GM18868 (cell line): ENCODE results near the gene ZDHHC1.

Source experiments
- ATAC-seq: cut with Tn5 transposase; IDR thresholded peaks from one replicate; pipeline ENCODE4 v1.9.1; 2021; ENCODE audit warnings: mild to moderate bottlenecking, moderate library complexity; ENCODE audit not compliant: unreplicated experiment

ZDHHC1 gene

GRCh38 chr16:67447508-67448076, 31.3 kb upstream of the ZDHHC1 start:
- no peak for ATAC-seq

DNA sequence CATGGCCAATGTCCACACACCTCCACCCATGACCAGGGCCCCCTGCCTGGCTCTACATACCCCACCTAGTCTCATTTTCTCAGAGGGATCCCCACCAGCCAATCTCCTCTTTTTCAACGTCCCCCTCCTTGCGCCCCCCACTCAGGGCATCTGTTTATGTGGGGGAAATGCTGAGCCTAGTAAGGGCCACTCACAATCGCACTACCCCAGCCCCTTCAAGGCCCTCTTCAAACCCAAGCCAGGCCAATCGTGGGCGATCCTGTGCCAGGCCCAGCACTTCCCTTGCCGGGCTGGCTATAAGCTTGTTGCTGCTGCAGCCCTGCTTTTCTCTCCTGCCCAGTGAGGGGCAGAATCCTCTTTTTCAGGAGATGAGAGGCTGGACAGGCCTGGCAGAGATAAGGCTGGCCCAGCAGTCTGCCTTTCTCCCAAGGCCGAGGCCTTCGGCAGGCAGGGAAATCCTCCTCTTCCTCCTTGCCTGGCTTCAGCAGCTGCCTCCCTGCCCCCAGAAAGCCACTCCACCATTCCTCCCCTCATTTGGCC, 30.8 kb upstream of the ZDHHC1 start:
- no peak for ATAC-seq

- no peak for ATAC-seq
These were observed 29.9 kb upstream of the ZDHHC1 start for GRCh38 chr16:67445913-67446907.

DNA sequence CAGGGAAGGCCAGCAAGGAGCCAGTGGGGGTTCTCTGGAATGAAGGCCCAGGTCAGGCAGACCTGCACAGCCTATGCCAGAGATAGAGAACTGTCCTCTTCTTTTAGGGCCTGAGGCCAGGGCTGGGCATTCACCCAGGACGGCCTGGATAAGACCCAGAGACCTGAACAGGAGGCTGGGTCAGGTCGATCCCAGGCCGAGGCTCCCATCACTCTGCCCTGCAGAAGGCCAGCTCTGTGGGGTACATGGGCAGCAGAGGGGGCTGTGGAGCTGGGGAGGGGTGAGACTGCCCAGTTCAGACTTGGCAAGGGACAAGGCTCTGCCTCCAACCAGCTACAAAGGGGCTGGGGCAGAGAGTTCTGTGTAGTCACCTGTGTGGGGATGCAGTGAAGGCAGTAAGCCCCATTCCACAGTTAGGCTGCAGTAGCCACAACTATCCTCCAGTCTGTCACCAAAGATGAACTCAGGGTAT, 29.2 kb upstream of the ZDHHC1 start:
- no peak for ATAC-seq

DNA sequence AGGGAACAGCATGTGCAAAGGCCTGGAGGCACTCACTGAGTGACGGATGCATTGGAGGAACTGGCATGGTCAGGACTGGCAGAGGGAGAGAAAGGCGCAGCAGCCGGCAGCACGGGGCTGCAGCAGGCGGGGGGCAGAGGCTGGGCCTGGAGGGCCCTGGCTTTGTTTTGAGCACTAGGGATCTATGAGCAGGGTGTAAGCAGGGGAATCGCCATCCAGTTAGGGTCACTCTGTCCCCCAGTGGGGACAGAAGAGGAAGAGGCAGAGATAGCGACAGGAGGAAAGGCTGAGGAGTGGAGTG, 28.8 kb upstream of the ZDHHC1 start:
- ATAC-seq: no peak

GRCh38 chr16:67444259-67445125, 28.2 kb upstream of the ZDHHC1 start:
- no peak for ATAC-seq

GRCh38 chr16:67443265-67443664, 27.0 kb upstream of the ZDHHC1 start:
- no peak for ATAC-seq

DNA sequence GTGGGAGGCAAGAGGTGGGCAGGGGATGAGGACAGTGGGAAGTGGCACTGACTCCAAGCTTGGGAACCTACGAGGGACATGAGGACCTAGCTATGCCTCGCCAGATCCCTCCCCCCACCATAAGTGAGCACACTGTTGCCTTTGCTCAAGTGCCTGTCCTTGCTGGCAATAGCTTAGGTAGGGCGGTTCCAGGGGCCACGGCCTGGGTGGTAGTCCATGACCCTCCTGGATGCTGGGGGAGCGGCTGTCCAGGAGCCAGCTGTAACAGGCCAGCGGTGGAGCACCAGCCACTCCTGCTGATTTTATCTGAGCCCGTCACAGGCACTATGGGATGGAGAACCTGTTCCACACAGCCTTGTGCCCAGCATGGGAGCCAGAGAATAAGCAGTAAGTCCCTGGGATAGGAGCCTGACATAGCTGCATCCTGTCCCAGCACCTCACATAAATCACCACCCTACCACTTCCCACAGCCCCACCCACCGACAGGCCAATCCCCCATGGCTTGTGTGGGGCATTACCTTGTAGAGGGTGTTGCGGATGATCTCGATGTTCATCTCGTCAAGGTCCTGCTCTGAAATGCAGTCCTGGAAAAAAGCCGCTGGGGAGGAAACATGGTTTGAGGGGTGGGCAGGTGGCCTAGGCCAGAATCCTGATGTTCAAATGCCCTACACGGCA, 26.4 kb upstream of the ZDHHC1 start:
- no peak for ATAC-seq

- no peak for ATAC-seq
These were observed 25.6 kb upstream of the ZDHHC1 start for GRCh38 chr16:67441907-67442306.

DNA sequence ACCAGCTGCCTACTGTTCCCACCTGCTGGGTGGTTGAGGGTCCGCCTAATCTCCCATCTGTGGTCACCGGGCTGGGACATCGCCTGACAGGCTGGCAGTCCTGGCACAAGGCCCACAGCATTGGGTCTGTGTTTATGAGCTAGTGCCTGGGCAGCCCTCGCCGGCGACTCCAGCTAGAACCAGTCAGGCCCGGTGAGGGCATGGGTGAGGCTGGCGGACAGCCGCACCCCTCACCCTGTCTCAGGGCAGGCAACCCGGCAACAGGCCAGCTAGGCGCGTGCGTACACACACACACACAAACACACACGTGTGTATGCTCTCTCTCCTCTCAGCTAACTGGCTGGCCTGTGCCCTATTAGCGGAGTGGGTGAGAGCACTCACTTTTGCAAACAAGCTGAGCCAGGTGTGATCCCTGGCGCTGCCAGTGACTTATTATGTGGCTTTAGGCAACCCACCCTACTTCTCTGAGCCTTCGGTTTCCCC, 25.0 kb upstream of the ZDHHC1 start:
- ATAC-seq: no peak

DNA sequence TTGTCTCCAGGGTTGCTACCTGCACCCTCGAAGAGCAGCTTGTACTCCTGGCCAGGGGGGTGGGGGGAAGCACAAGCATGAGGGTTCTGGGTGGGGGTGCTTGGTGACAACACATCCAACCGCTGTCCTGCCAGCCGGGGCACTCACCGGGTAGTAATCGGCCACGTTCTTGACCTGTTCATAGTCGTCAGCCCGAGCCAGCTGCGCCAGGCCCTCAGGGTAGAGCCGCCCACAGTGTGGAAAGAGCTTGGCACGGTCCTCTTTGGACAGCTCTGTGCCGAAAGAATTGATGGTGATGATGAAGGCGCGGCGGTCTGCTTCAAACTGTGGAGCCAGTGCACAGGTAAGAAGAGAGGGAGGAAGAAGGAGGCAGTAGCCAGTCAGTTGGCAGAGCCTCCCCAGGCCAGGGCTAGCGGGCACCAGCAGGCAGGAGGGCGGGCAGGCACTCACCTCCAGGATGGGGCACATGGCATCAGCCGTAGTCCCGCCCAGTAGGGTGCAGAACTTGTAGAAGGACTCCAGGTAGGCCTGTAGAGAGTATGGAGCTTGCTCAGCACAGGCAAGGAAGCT, 22.6 kb upstream of the ZDHHC1 start:
- no peak for ATAC-seq

GRCh38 chr16:67438098-67438791, 22.0 kb upstream of the ZDHHC1 start:
- no peak for ATAC-seq

GRCh38 chr16:67437513-67437912, 21.2 kb upstream of the ZDHHC1 start:
- ATAC-seq: no peak

- ATAC-seq: no peak
These were observed 20.4 kb upstream of the ZDHHC1 start for GRCh38 chr16:67436640-67437193.

GRCh38 chr16:67435758-67436164, 19.5 kb upstream of the ZDHHC1 start:
- no peak for ATAC-seq

DNA sequence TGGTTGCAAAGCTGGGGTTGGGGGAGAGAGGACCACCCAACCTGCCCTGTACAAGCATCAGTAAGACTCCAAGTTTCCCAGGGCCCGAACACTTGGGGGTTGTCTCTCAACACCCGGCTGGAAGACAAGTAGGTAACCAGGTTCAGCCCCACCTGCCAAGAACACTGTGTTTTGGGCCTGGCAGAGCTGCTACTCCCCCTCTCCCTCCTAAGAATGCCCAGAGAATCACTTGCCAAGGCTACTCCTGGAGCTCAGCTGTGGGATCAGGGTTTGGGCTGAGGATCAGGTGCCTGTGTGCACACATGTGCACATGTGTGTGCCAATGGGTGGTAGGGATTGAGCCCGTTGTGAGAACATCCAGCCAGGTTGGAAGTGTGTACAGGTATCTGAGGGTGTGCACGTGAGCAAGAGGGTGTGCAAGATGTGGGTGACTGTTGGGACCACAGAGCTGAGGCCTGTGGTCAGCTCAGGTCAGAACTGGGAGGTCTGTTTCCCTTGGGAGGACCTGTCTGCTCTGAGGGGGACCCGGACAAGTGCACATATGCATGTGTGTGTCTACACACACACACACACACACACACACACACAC, 16.9 kb upstream of the ZDHHC1 start:
- ATAC-seq: no peak

DNA sequence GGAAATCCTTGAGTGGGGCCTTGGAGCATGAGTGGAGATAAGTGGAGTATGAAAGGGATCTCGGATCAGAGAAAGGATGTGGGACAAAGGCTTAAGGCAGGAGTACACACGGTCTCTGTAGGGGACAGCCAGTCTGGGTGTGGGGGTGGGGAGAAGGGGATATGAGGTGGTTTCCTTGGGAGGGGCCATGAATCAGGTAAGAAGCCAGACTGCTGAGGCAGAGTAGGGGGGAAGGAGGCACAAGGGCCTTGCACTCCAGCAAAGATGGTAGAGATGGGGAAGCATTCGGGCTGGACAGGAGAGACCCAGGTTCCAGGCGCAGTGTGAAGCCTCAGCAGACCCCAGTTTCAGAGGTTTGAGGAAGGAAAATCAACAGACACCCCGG, 16.2 kb upstream of the ZDHHC1 start:
- ATAC-seq: no peak

DNA sequence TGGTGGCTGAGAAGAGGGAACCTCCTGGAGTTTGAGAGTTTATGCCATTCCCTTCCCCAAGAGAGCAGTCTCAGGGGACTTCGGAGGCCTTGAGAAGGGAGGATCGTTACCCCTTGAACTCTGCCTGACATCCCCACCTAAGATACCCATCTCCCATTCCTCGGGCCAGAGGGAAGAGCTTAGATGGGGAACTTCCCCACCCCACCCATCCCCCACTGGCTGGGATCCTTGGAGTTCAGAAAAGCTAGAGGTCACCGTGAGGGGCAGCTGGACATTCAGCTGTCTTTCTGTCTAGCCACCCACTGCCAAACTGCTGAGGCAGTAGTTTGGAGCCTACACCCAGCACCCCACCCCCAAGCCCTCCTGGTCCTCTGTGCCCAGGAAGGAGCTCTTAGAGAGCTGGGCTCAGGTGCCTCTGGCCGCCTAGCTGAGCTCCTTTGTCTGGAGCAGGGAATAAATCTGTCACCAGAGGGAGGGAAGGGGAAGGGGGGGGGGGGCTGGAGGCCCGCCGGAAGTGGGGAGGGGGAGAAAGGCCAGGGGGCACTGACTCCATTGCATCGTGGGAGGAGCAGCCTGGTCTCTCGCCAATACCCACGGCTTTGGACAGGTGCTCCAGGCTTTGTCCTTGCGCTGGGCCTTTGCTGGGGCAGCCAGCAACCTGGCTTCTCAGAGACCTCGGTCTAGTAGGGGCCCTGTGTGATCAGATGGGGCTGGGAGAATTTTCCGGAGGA, 15.7 kb upstream of the ZDHHC1 start:
- no peak for ATAC-seq
